Measurements from ENCODE around the gene RIMBP2. TPM values are rescaled to one million over a fixed set of nuclear protein-coding genes. Genes with fewer than 3 reads are reported as not detected.
"Not testable (repeated sequence)": the region's sequence is repeated elsewhere in the genome, so short reads cannot be mapped to it uniquely, and the experiment has no call there.

The RIMBP2 gene
- total RNA-seq, 1 donor from 2014 or later: not detected

GRCh38 chr12:130743176-130743575, 27.1 kb upstream of the RIMBP2 start:
- ATAC-seq (ENCODE audit: poor library complexity) (no peak), DNase-seq (no peak)
- intact Hi-C loops (cut with DNase I): no loop called here

- DNase-seq (no peak), ATAC-seq (ENCODE audit: poor library complexity) (no peak)
- intact Hi-C loops (cut with DNase I): no loop called here
Measured at GRCh38 chr12:130742716-130743115, 26.6 kb upstream of the RIMBP2 start.

GRCh38 chr12:130742112-130742511, 26.0 kb upstream of the RIMBP2 start:
- intact Hi-C loops (cut with DNase I): no loop called here
- DNase-seq (no peak), ATAC-seq (ENCODE audit: poor library complexity) (no peak)

GRCh38 chr12:130739571-130739970, 23.5 kb upstream of the RIMBP2 start:
- DNase-seq (no peak), ATAC-seq (ENCODE audit: poor library complexity) (no peak)
- intact Hi-C loops (cut with DNase I): no loop called here

- DNase-seq; ATAC-seq (ENCODE audit: poor library complexity); intact Hi-C loops (cut with DNase I): not testable (repeated sequence)
Measured at GRCh38 chr12:130738403-130738802, 22.3 kb upstream of the RIMBP2 start.

- DNase-seq (no peak), ATAC-seq (ENCODE audit: poor library complexity) (no peak)
- intact Hi-C loops (cut with DNase I): no loop called here
Measured at GRCh38 chr12:130737731-130738130, 21.6 kb upstream of the RIMBP2 start.

- intact Hi-C loops (cut with DNase I): no loop called here
- ATAC-seq (ENCODE audit: poor library complexity) (no peak), DNase-seq (no peak)
Measured at GRCh38 chr12:130729344-130729743, 13.2 kb upstream of the RIMBP2 start.

GRCh38 chr12:130728158-130729058, 12.3 kb upstream of the RIMBP2 start:
- no peak for DNase-seq
- no peak for ATAC-seq (ENCODE audit: poor library complexity)
- intact Hi-C loops (cut with DNase I): no loop called here

GRCh38 chr12:130719263-130719859, 3.3 kb upstream of the RIMBP2 start:
- DNase-seq (no peak), ATAC-seq (ENCODE audit: poor library complexity) (no peak)
- intact Hi-C loops (cut with DNase I): no loop called here

- DNase-seq (no peak), ATAC-seq (ENCODE audit: poor library complexity) (no peak)
- intact Hi-C loops (cut with DNase I): no loop called here
Measured at GRCh38 chr12:130717752-130718151, 1.7 kb upstream of the RIMBP2 start.

- DNase-seq (no peak), ATAC-seq (ENCODE audit: poor library complexity) (no peak)
- intact Hi-C loops (cut with DNase I): no loop called here
Measured at GRCh38 chr12:130716969-130717366, 869 bp upstream of the RIMBP2 start.

- intact Hi-C loops (cut with DNase I): no loop called here
- ATAC-seq (ENCODE audit: poor library complexity) (no peak), DNase-seq (peak; percentile 36)
Measured at GRCh38 chr12:130715150-130715997, 725 bp downstream of the RIMBP2 start.

- no peak for ATAC-seq (ENCODE audit: poor library complexity)
- peak; percentile 22 for DNase-seq
- intact Hi-C loops (cut with DNase I): no loop called here
Measured at GRCh38 chr12:130714591-130715149, 1.4 kb downstream of the RIMBP2 start.

- ATAC-seq (ENCODE audit: poor library complexity) (no peak), DNase-seq (peak; percentile 36)
- intact Hi-C loops (cut with DNase I): no loop called here
Measured at GRCh38 chr12:130714091-130714590, 2.0 kb downstream of the RIMBP2 start.

- peak; percentile 37 for DNase-seq
- no peak for ATAC-seq (ENCODE audit: poor library complexity)
- intact Hi-C loops (cut with DNase I): no loop called here
Measured at GRCh38 chr12:130713581-130713991, 2.5 kb downstream of the RIMBP2 start.

- intact Hi-C loops (cut with DNase I): no loop called here
- peak; percentile 10 for DNase-seq
- ATAC-seq (ENCODE audit: poor library complexity): no peak
Measured at GRCh38 chr12:130712346-130713065, 3.6 kb downstream of the RIMBP2 start.

- intact Hi-C loops (cut with DNase I): no loop called here
- ATAC-seq (ENCODE audit: poor library complexity) (no peak), DNase-seq (peak; percentile 23)
Measured at GRCh38 chr12:130711756-130712155, 4.3 kb downstream of the RIMBP2 start.

GRCh38 chr12:130710733-130711080, 5.4 kb downstream of the RIMBP2 start:
- intact Hi-C loops (cut with DNase I): no loop called here
- ATAC-seq (ENCODE audit: poor library complexity) (no peak), DNase-seq (peak; percentile 18)
